ENCODE measurements around the gene GALNT17.
"Not testable (repeated sequence)": the region's sequence is repeated elsewhere in the genome, so short reads cannot be mapped to it uniquely, and the experiment has no call there.

GALNT17 gene

GRCh38 chr7:71633551-71634008 is 501.6 kb downstream of the GALNT17 start:
- DNase-seq (ENCODE audit: low read depth in 3 of 3), result no peak

- DNase-seq (ENCODE audit: low read depth in 3 of 3), result not testable (repeated sequence)
Observed at GRCh38 chr7:71635849-71636248, 503.9 kb downstream of the GALNT17 start.

- no peak for DNase-seq (ENCODE audit: low read depth in 3 of 3)
Observed at GRCh38 chr7:71636329-71636728, 504.4 kb downstream of the GALNT17 start.

GRCh38 chr7:71637578-71637977 is 505.6 kb downstream of the GALNT17 start:
- DNase-seq (ENCODE audit: low read depth in 3 of 3), result no peak

- no peak for DNase-seq (ENCODE audit: low read depth in 3 of 3)
Observed at GRCh38 chr7:71638108-71638507, 506.2 kb downstream of the GALNT17 start.

- DNase-seq (ENCODE audit: low read depth in 3 of 3), result no peak
Observed at GRCh38 chr7:71639382-71640085, 507.6 kb downstream of the GALNT17 start.

GRCh38 chr7:71643031-71643430 is 511.1 kb downstream of the GALNT17 start:
- DNase-seq (ENCODE audit: low read depth in 3 of 3), result not testable (repeated sequence)

- DNase-seq (ENCODE audit: low read depth in 3 of 3), result no peak
Observed at GRCh38 chr7:71645836-71646235, 513.9 kb downstream of the GALNT17 start.

- no peak for DNase-seq (ENCODE audit: low read depth in 3 of 3)
Observed at GRCh38 chr7:71649812-71650211, 517.9 kb downstream of the GALNT17 start.

GRCh38 chr7:71650653-71651337 is 518.9 kb downstream of the GALNT17 start:
- no peak for DNase-seq (ENCODE audit: low read depth in 3 of 3)

- no peak for DNase-seq (ENCODE audit: low read depth in 3 of 3)
Observed at GRCh38 chr7:71652510-71652909, 520.6 kb downstream of the GALNT17 start.

GRCh38 chr7:71657386-71657785 is 525.4 kb downstream of the GALNT17 start:
- no peak for DNase-seq (ENCODE audit: low read depth in 3 of 3)

- no peak for DNase-seq (ENCODE audit: low read depth in 3 of 3)
Observed at GRCh38 chr7:71659622-71660021, 527.7 kb downstream of the GALNT17 start.

GRCh38 chr7:71661671-71662224 is 529.8 kb downstream of the GALNT17 start:
- no peak for DNase-seq (ENCODE audit: low read depth in 3 of 3)

- no peak for DNase-seq (ENCODE audit: low read depth in 3 of 3)
Observed at GRCh38 chr7:71665716-71666115, 533.8 kb downstream of the GALNT17 start.

- no peak for DNase-seq (ENCODE audit: low read depth in 3 of 3)
Observed at GRCh38 chr7:71668572-71668971, 536.6 kb downstream of the GALNT17 start.

GRCh38 chr7:71679480-71679879 is 547.5 kb downstream of the GALNT17 start:
- DNase-seq (ENCODE audit: low read depth in 3 of 3), result no peak

GRCh38 chr7:71682181-71682580 is 550.2 kb downstream of the GALNT17 start:
- DNase-seq (ENCODE audit: low read depth in 3 of 3), result no peak

GRCh38 chr7:71682841-71683781 is 551.2 kb downstream of the GALNT17 start:
- DNase-seq (ENCODE audit: low read depth in 3 of 3), result no peak

GRCh38 chr7:71687286-71687685 is 555.3 kb downstream of the GALNT17 start:
- no peak for DNase-seq (ENCODE audit: low read depth in 3 of 3)

- DNase-seq (ENCODE audit: low read depth in 3 of 3), result no peak
Observed at GRCh38 chr7:71687831-71688599, 556.1 kb downstream of the GALNT17 start.
